Fibroblast of skin of right quadriceps (primary cell): ENCODE results near the gene OR13C2.
A peak's percentile ranks its signal among the peaks of the same experiment; 100 is the strongest.
"Not testable (repeated sequence)": the region's sequence is repeated elsewhere in the genome, so short reads cannot be mapped to it uniquely, and the experiment has no call there.

Source experiments
- DNase-seq: peaks from one replicate; pipeline ENCODE4 v3.0.0-alpha.2; 2013

Gene OR13C2

GRCh38 chr9:104605527-104605926, at the start of gene OR13C2:
Gene OR13C2 (minus strand): TSS chr9:104605627. CDS start chr9:104605627, 0 bp downstream.
- DNase-seq: not testable (repeated sequence)

- peak; percentile 70 for DNase-seq
Measured at GRCh38 chr9:104635456-104635855, 30.0 kb upstream of the OR13C2 start.

GRCh38 chr9:104633976-104634520, 28.6 kb upstream of the OR13C2 start:
- DNase-seq: no peak

- not testable (repeated sequence) for DNase-seq
Measured at GRCh38 chr9:104625964-104626363, 20.5 kb upstream of the OR13C2 start.

- no peak for DNase-seq
Measured at GRCh38 chr9:104618104-104618503, 12.7 kb upstream of the OR13C2 start, which contains the start of gene OR13C9. Gene OR13C9 (minus strand): TSS chr9:104618204. CDS start chr9:104618204, 0 bp downstream.

- peak; percentile 53 for DNase-seq
Measured at GRCh38 chr9:104617418-104617817, 12.0 kb upstream of the OR13C2 start.

- no peak for DNase-seq
Measured at GRCh38 chr9:104611213-104611612, 5.8 kb upstream of the OR13C2 start.

- DNase-seq: peak; percentile 2
Measured at GRCh38 chr9:104608336-104608735, 2.9 kb upstream of the OR13C2 start.

- DNase-seq: peak; percentile 2
Measured at GRCh38 chr9:104606152-104606551, 725 bp upstream of the OR13C2 start.

GRCh38 chr9:104604801-104605200, 626 bp downstream of the OR13C2 start:
- DNase-seq: no peak

- not testable (repeated sequence) for DNase-seq
Measured at GRCh38 chr9:104599313-104599712, 6.1 kb downstream of the OR13C2 start, which contains the start of gene OR13C5. Gene OR13C5 (minus strand): TSS chr9:104599413. CDS start chr9:104599413, 0 bp downstream.

GRCh38 chr9:104598749-104599148, 6.7 kb downstream of the OR13C2 start:
- DNase-seq: not testable (repeated sequence)

GRCh38 chr9:104589626-104590025, 15.8 kb downstream of the OR13C2 start:
- peak; percentile 55 for DNase-seq

- DNase-seq: peak; percentile 94
Measured at GRCh38 chr9:104586496-104587180, 18.8 kb downstream of the OR13C2 start.

GRCh38 chr9:104580562-104580961, 24.9 kb downstream of the OR13C2 start:
- no peak for DNase-seq

GRCh38 chr9:104577263-104577662, 28.2 kb downstream of the OR13C2 start:
- no peak for DNase-seq

GRCh38 chr9:104575456-104575855, 30.0 kb downstream of the OR13C2 start:
- DNase-seq: peak; percentile 51

- DNase-seq: no peak
Measured at GRCh38 chr9:104572612-104573011, 32.8 kb downstream of the OR13C2 start.

GRCh38 chr9:104568868-104569267, 36.6 kb downstream of the OR13C2 start, which contains the start of gene OR13C8:
Gene OR13C8 (plus strand): TSS chr9:104569168. CDS start chr9:104569168, 0 bp downstream.
- DNase-seq: no peak

- no peak for DNase-seq
Measured at GRCh38 chr9:104564358-104564757, 41.1 kb downstream of the OR13C2 start.

- DNase-seq: no peak
Measured at GRCh38 chr9:104556830-104557634, 48.4 kb downstream of the OR13C2 start.

- peak; percentile 66 for DNase-seq
Measured at GRCh38 chr9:104555521-104555920, 49.9 kb downstream of the OR13C2 start.
